K562 (cell line): ENCODE data around the gene PSAP. TPM values are rescaled to one million over a fixed set of nuclear protein-coding genes. Genes with fewer than 3 reads are reported as not detected.

Experiments used
- DDX20 ChIP-seq: fragments of 450-650 bp; IDR thresholded peaks from 2 replicates; pipeline ENCODE4 v1.6.1; 2016; ENCODE audit warnings: missing genetic modification characterization, low read depth, mild to moderate bottlenecking, missing compliant biosample characterization, moderate library complexity
- NR2C2 ChIP-seq, 2 experiments: fragments of 200-800 bp in 1 of 2; sonication (Bioruptor generic) in 1 of 2; sonication (generic) in 1 of 2; formaldehyde crosslinking in 1 of 2; IDR thresholded peaks; 2 replicates each; pipeline versions ENCODE4 v1.6.1 to v1.8.0; 2016 to 2022; ENCODE audit warnings: mild to moderate bottlenecking in 1 of 2, missing compliant biosample characterization in 1 of 2, missing genetic modification characterization in 1 of 2, missing genetic modification reagents in 1 of 2
- TRIM24 ChIP-seq, 2 experiments: fragments of 450-650 bp; IDR thresholded peaks; 2 replicates each; pipeline ENCODE4 v1.6.1; 2016
- XRCC5 ChIP-seq: fragments of 200-400 bp; formaldehyde crosslinking; IDR thresholded peaks from 2 replicates; pipeline ENCODE4 v1.6.1; 2017; ENCODE audit warnings: low read depth, mild to moderate bottlenecking, low read length
- ZNF175 ChIP-seq: fragments of 200-800 bp; sonication (Bioruptor generic); IDR thresholded peaks from 2 replicates; pipeline ENCODE4 v1.6.1; 2016; ENCODE audit warnings: low read depth, mild to moderate bottlenecking, missing genetic modification characterization, missing compliant biosample characterization
- polyA plus RNA-seq, 8 experiments: library from polyadenylated mRNA; depleted of rRNA in 4 of 8; stranded (reverse) in 5 of 8; unstranded in 3 of 8; fragments of >200 nt; fragmentation: Nextera tagmentation in 2 of 8; fragmentation: Illumina TruSeq in 1 of 8; extraction: Ambion mirVana in 2 of 8; extraction: Trizol in 1 of 8; gene quantifications; 2 replicates each; pipeline versions ENCODE4 v1.2.1 to v1.2.3, GENCODE V29; 2011 to 2014; ENCODE audit warnings: inconsistent platforms in 1 of 8, missing spikeins in 1 of 8
- total RNA-seq, 7 experiments: library from RNA; depleted of rRNA in 6 of 7; stranded (reverse); fragments of >200 nt in 6 of 7; fragmentation: Illumina TruSeq in 2 of 7; extraction: Trizol in 2 of 7; gene quantifications; 2 replicates each; pipeline versions ENCODE4 v1.2.1 to v1.2.3, GENCODE V29; 2011 to 2021; ENCODE audit warnings: low replicate concordance in 1 of 7
- TF ChIP-seq, protein P1 (sequence below), 2 experiments: fragments of 450-650 bp; formaldehyde crosslinking in 1 of 2; IDR thresholded peaks; 2 replicates each; pipeline versions ENCODE4 v1.4.0 to v1.6.1; 2014 to 2020; ENCODE audit warnings: mild to moderate bottlenecking in 2 of 2, borderline replicate concordance in 1 of 2, low read depth in 1 of 2
- TF ChIP-seq, protein P2 (sequence below): sonication (generic); formaldehyde crosslinking; IDR thresholded peaks from 2 replicates; pipeline ENCODE4 v1.8.1; 2023; ENCODE audit warnings: mild to moderate bottlenecking, missing genetic modification reagents
- TF ChIP-seq, protein P3 (sequence below): sonication (generic); IDR thresholded peaks from 2 replicates; pipeline ENCODE4 v1.6.1; 2016
- TF ChIP-seq, protein P4 (sequence below), 2 experiments: fragments of 200-800 bp in 1 of 2; sonication (Bioruptor generic) in 1 of 2; sonication (generic) in 1 of 2; formaldehyde crosslinking in 1 of 2; IDR thresholded peaks in 1 of 2; conservative IDR thresholded peaks in 1 of 2; 2 replicates each; pipeline versions ENCODE4 v1.5.0 to v1.6.1; 2016 to 2020; ENCODE audit warnings: missing compliant biosample characterization in 1 of 2, missing genetic modification characterization in 1 of 2, missing genetic modification reagents in 1 of 2

The PSAP gene
- total and polyA plus RNA-seq, 9 of the 15 experiments (the other 6 are each of a cell fraction or from before 2014, with no cell fraction given), result 245 to 700 (median 429) TPM

DNA sequence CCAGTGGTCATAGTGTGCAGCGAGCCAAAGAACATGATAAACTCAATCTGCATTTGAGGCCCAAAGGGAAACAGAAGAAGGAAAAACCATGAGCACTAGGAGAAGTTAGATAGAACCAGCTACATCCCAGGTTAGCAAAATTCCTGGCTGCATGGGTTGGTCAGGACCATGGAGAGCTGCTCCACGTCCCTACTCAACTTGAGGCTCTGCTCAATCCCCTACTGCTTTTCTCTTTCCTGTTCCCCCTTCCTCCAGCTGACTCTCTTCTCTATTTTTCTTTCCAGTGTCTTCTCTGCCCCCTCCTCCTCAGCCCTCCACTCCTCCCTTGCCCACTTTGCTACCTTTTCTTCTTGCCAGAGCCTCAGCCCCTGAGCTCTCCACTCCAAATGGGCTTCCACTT is 55.8 kb downstream of the PSAP start (continued):
- TF ChIP-seq, protein P1, sequence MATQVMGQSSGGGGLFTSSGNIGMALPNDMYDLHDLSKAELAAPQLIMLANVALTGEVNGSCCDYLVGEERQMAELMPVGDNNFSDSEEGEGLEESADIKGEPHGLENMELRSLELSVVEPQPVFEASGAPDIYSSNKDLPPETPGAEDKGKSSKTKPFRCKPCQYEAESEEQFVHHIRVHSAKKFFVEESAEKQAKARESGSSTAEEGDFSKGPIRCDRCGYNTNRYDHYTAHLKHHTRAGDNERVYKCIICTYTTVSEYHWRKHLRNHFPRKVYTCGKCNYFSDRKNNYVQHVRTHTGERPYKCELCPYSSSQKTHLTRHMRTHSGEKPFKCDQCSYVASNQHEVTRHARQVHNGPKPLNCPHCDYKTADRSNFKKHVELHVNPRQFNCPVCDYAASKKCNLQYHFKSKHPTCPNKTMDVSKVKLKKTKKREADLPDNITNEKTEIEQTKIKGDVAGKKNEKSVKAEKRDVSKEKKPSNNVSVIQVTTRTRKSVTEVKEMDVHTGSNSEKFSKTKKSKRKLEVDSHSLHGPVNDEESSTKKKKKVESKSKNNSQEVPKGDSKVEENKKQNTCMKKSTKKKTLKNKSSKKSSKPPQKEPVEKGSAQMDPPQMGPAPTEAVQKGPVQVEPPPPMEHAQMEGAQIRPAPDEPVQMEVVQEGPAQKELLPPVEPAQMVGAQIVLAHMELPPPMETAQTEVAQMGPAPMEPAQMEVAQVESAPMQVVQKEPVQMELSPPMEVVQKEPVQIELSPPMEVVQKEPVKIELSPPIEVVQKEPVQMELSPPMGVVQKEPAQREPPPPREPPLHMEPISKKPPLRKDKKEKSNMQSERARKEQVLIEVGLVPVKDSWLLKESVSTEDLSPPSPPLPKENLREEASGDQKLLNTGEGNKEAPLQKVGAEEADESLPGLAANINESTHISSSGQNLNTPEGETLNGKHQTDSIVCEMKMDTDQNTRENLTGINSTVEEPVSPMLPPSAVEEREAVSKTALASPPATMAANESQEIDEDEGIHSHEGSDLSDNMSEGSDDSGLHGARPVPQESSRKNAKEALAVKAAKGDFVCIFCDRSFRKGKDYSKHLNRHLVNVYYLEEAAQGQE (IDR thresholded peaks at IDR 0.05; ENCODE audit: borderline replicate concordance), result peak; percentile 100
- TF ChIP-seq, protein P1 (CRISPR knock-in tag; IDR thresholded peaks at IDR 0.05; ENCODE audit: low read depth), result peak; percentile 99
- TF ChIP-seq DDX20 (tag) (peak; percentile 48; the same call in 1 of the 2 replicates), TRIM24 (IDR thresholded peaks at IDR 0.05) (no peak), NR2C2 (CRISPR knock-in tag; IDR thresholded peaks at IDR 0.05) (0 out of 2 replicates have a peak, but pooled peaks have one; percentile 46), NR2C2 (tag; IDR thresholded peaks at IDR 0.05) (no peak), XRCC5 (0 out of 2 replicates have a peak, but pooled peaks have one; percentile 31), ZNF175 (CRISPR knock-in tag) (peak; percentile 75)
- TF ChIP-seq, protein P2, sequence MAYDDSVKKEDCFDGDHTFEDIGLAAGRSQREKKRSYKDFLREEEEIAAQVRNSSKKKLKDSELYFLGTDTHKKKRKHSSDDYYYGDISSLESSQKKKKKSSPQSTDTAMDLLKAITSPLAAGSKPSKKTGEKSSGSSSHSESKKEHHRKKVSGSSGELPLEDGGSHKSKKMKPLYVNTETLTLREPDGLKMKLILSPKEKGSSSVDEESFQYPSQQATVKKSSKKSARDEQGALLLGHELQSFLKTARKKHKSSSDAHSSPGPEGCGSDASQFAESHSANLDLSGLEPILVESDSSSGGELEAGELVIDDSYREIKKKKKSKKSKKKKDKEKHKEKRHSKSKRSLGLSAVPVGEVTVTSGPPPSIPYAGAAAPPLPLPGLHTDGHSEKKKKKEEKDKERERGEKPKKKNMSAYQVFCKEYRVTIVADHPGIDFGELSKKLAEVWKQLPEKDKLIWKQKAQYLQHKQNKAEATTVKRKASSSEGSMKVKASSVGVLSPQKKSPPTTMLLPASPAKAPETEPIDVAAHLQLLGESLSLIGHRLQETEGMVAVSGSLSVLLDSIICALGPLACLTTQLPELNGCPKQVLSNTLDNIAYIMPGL (CRISPR knock-in tag), result 0 out of 2 replicates have a peak, but pooled peaks have one; percentile 66
- TF ChIP-seq, protein P3, sequence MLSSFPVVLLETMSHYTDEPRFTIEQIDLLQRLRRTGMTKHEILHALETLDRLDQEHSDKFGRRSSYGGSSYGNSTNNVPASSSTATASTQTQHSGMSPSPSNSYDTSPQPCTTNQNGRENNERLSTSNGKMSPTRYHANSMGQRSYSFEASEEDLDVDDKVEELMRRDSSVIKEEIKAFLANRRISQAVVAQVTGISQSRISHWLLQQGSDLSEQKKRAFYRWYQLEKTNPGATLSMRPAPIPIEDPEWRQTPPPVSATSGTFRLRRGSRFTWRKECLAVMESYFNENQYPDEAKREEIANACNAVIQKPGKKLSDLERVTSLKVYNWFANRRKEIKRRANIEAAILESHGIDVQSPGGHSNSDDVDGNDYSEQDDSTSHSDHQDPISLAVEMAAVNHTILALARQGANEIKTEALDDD, result 0 out of 2 replicates have a peak, but pooled peaks have one; percentile 16
- TF ChIP-seq, protein P4, sequence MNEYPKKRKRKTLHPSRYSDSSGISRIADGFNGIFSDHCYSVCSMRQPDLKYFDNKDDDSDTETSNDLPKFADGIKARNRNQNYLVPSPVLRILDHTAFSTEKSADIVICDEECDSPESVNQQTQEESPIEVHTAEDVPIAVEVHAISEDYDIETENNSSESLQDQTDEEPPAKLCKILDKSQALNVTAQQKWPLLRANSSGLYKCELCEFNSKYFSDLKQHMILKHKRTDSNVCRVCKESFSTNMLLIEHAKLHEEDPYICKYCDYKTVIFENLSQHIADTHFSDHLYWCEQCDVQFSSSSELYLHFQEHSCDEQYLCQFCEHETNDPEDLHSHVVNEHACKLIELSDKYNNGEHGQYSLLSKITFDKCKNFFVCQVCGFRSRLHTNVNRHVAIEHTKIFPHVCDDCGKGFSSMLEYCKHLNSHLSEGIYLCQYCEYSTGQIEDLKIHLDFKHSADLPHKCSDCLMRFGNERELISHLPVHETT (CRISPR knock-in tag; conservative IDR thresholded peaks at IDR 0.05 in 1 of 2, IDR thresholded peaks at IDR 0.05 in 1 of 2), result peak in 1 of 2 experiments; percentile 53; a peak in 1 of 4 replicates
